Measurements from ENCODE around the gene SBNO2. TPM values are rescaled to one million over a fixed set of nuclear protein-coding genes. Genes with fewer than 3 reads are reported as not detected.

Gene SBNO2
- total RNA-seq, 1 experiment from 2014 or later, result 46.3 TPM

DNA sequence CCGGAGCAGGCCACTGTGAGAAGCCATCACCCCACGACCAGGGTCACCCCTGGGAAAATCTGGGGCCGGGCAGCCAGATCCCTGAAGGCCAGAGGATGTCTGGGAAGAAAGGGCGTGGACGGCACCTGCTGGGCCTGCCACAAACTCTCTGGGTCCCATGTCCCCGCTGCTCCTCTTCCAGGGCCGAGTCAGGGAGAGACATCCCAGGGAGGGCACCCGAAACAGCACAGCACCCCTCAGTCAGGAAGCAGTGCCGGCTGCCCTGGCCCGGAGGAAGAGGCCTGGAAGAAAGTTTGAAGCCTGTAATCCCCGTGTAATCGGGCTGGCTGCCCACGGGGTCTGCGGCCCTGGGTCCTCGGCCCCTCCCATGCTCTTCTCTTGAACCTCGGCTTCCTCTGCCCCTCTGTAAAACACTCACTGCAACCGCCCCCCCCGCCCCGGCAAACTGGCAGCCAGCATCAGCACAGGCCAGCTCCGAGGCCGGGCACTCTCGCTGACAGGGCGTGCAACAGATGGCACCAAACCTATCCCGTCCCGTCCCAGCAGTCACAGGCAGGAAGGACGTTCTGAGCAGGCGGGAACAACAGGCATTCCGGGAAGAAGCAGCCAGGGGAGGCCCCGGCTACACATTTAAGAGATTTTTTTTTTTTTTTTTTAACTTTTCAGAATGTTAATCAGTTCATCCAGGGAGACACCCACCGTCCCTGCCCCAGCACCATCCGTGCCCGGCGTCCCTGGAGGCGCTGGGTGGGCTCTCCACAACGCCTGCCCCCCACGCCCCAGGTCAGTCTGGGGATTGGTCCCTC is 1.5 kb downstream of the SBNO2 start:
- H3K27ac ChIP-seq (ENCODE audit: insufficient read length, low read depth, low read length), result no peak overlapping the region
- no peak for DNase-seq
- no peak overlapping the region for H4K5ac ChIP-seq (ENCODE audit: insufficient read length, low read depth, low read length)
- Mint-ChIP-seq H3K27me3 (ENCODE audit: low read depth) (no peaks in the 10 kb centered on the region), H3K9me3 (no peaks in the 10 kb centered on the region), H3K4me1 (peaks cover 24 to 32% of the 10 kb centered on the region in 2 experiments), H3K36me3 (ENCODE audit: insufficient read depth in 1 of 3, low read depth in 3 of 3) (peaks cover 0 to 8% (median 7%) of the 10 kb centered on the region in 3 experiments), H3K4me3 (peak overlapping the region; percentile 91 to 96), H3K27ac (peak overlapping the region; percentile 64 to 87 (median 77); a peak in 4 of 7 replicates)
- peaks cover 5% of the 10 kb centered on the region for H4K20me1 ChIP-seq (ENCODE audit: control insufficient read depth, insufficient read depth, insufficient read length)
- H2BK12ac ChIP-seq (ENCODE audit: insufficient read length, low read depth, low read length), result no peak overlapping the region
- no peak overlapping the region for H2BK120ac ChIP-seq (ENCODE audit: low read depth, low read length, poor library complexity, severe bottlenecking)
- H3K79me1 ChIP-seq (ENCODE audit: insufficient read depth, low read depth, low read length, poor library complexity, severe bottlenecking), result no peaks in the 10 kb centered on the region
- no peak overlapping the region for H2AFZ ChIP-seq (ENCODE audit: low read length)
- no peak overlapping the region for H4K8ac ChIP-seq (replicated peaks; ENCODE audit: insufficient read length, low read depth, low read length)
- H3K4me1 ChIP-seq (ENCODE audit: insufficient read depth, low read length), result no peaks in the 10 kb centered on the region
- no CpG with 5 or more reads among the region's 36 CpGs for WGBS (ENCODE audit: extremely low coverage, insufficient read length, low lambda C conversion rate)
- H2BK15ac ChIP-seq (ENCODE audit: low read depth, low read length), result no peak overlapping the region
- H3K23ac ChIP-seq (ENCODE audit: insufficient read length, low read depth, low read length), result no peak overlapping the region
- no peak overlapping the region for H4K91ac ChIP-seq (ENCODE audit: insufficient read length, low read depth, low read length)
- H3K14ac ChIP-seq (ENCODE audit: insufficient read depth, low read length), result no peak overlapping the region
- H2BK5ac ChIP-seq (ENCODE audit: insufficient read length, low read length), result no peak overlapping the region
- H3K27me3 ChIP-seq (ENCODE audit: insufficient read depth, low read length), result no peaks in the 10 kb centered on the region
- H2AK5ac ChIP-seq (ENCODE audit: insufficient read length, low read length), result no peak overlapping the region
- no peak overlapping the region for H2BK20ac ChIP-seq (ENCODE audit: low read depth, low read length, poor library complexity, severe bottlenecking)
- H3K9me3 ChIP-seq (ENCODE audit: control insufficient read depth, low read depth, low read length), result no peaks in the 10 kb centered on the region
- no peak overlapping the region for H3K18ac ChIP-seq (ENCODE audit: insufficient read length, low read depth, low read length)
- TF ChIP-seq, protein P1, sequence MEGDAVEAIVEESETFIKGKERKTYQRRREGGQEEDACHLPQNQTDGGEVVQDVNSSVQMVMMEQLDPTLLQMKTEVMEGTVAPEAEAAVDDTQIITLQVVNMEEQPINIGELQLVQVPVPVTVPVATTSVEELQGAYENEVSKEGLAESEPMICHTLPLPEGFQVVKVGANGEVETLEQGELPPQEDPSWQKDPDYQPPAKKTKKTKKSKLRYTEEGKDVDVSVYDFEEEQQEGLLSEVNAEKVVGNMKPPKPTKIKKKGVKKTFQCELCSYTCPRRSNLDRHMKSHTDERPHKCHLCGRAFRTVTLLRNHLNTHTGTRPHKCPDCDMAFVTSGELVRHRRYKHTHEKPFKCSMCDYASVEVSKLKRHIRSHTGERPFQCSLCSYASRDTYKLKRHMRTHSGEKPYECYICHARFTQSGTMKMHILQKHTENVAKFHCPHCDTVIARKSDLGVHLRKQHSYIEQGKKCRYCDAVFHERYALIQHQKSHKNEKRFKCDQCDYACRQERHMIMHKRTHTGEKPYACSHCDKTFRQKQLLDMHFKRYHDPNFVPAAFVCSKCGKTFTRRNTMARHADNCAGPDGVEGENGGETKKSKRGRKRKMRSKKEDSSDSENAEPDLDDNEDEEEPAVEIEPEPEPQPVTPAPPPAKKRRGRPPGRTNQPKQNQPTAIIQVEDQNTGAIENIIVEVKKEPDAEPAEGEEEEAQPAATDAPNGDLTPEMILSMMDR (conservative IDR thresholded peaks at IDR 0.05), result no peak
- peak overlapping the region; percentile 64 for H3K4me2 ChIP-seq (ENCODE audit: insufficient read depth, insufficient read length, low read length)
- H3T11ph ChIP-seq (ENCODE audit: low read length), result no peak overlapping the region
- H3K79me2 ChIP-seq (ENCODE audit: insufficient read depth, low read length), result peaks cover 12% of the 10 kb centered on the region; the same call in 1 of the 2 replicates
- H3K56ac ChIP-seq (ENCODE audit: insufficient read length, low read depth, low read length), result no peak overlapping the region
- H3K23me2 ChIP-seq (ENCODE audit: insufficient read length, low read depth, low read length, poor library complexity, severe bottlenecking), result peaks cover 8% of the 10 kb centered on the region
- peak overlapping the region; percentile 31 for H3K9ac ChIP-seq (ENCODE audit: extremely low read depth, insufficient read length, low read length)
- H3K4ac ChIP-seq (ENCODE audit: low read depth, low read length), result no peak overlapping the region
